ENCODE results near the gene C1QL1.

GRCh38 chr17:44915862-44916780 is 52.0 kb downstream of the C1QL1 start:
- TF ChIP-seq POLR2AphosphoS5 (IDR thresholded peaks at IDR 0.05; ENCODE audit: control insufficient read depth, insufficient read depth, low read depth, low read length) (no peak), CBX3 (IDR thresholded peaks at IDR 0.05; ENCODE audit: borderline replicate concordance in 1 of 2, low read length in 2 of 2) (no peak)

Data from K562 (cell line).